Activated CD4-positive, alpha-beta memory T cell treated with anti-CD3 and anti-CD28 coated beads, Interleukin-2, amount 10 ng/mL, durations not matched to agents 7 days and 5 days (primary cell): Measurements from ENCODE around the gene CMTM7. TPM values are rescaled to one million over a fixed set of nuclear protein-coding genes. Genes with fewer than 3 reads are reported as not detected.

ENCODE experiments used
- CTCF ChIA-PET: fragments of 350-600 bp; sonication (Branson Sonifier 250); formaldehyde crosslinking; loops from one replicate; lab custom pipeline; 2021; ENCODE audit warnings: antibody characterized with exemption, inconsistent platforms; lab: Charles Lee
- POLR2A ChIA-PET: fragments of 350-600 bp; sonication (Branson Sonifier 250); formaldehyde crosslinking; loops from one replicate; lab custom pipeline; 2021; ENCODE audit warnings: antibody characterized with exemption; lab: Charles Lee
- DNase-seq: peaks from one replicate; pipeline ENCODE4 v3.0.0-alpha.2; 2020
- H3K27ac Mint-ChIP-seq: one replicate; pipeline ENCODE4 v1.8.0; 2021; ENCODE audit warnings: mild to moderate bottlenecking, mixed read lengths
- H3K27me3 Mint-ChIP-seq: one replicate; pipeline ENCODE4 v1.8.0; 2021; ENCODE audit warnings: mixed read lengths
- H3K36me3 Mint-ChIP-seq: one replicate; pipeline ENCODE4 v1.8.0; 2021; ENCODE audit warnings: low read depth, mixed read lengths
- H3K4me1 Mint-ChIP-seq: one replicate; pipeline ENCODE4 v1.8.0; 2021; ENCODE audit warnings: mixed read lengths
- H3K4me3 Mint-ChIP-seq: one replicate; pipeline ENCODE4 v1.8.0; 2021; ENCODE audit warnings: mild to moderate bottlenecking, mixed read lengths
- H3K9me3 Mint-ChIP-seq: one replicate; pipeline ENCODE4 v1.8.0; 2021; ENCODE audit warnings: mixed read lengths
- total RNA-seq, 2 experiments: library from RNA; stranded (reverse); gene quantifications; one replicate each; pipeline ENCODE4 v1.2.3, GENCODE V29; 2021

Gene CMTM7
- total RNA-seq, 2 experiments from 2014 or later: 47.0 to 47.3 TPM

DNA sequence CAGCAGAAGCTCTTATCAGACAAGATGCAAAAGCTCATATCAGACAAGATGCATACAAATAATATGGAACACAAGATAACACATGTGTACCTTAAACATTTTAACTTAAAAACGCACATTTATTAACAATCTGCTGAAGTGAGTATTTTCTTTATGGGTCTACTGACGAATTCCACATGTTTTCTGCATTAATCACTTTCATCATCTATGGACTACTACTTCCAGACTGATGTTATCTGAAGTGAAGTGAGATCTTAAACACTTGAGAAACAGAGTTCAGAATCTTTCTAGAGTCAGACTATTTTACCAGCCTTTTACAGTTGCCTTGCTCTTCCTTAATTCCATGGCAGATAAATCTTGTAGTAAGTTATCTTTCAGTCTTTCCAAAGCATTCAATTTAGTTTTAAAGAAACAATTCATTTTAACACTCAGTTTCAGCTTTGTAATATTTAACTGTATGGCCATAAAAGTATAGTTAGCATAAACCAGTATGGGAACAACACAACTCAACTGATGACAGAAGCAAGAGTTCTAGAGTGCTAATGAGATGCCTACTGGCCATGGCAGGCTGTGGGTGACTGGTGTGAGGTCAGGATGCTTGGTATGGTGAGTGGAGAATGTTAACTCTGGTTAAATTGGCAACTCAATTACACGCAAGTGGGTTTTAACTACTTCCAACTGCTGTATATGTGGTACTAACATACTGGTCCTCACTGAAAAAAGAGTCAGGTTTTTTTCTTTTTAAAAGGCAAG, 101.2 kb downstream of the CMTM7 start:
- H3K4me1 Mint-ChIP-seq: peaks cover 17% of the 10 kb centered on the region
- H3K27ac Mint-ChIP-seq: no peak overlapping the region
- ChIA-PET CTCF (interaction anchor here (1.4 to 1.7 kb wide), 2 partner anchors 17 to 23 kb away, joined by 3 to 4 read pairs; no protein-coding TSS in a partner anchor), POLR2A (interaction anchor here (1.2 kb wide), 1 partner anchor 9 kb away, joined by 4 read pairs; no protein-coding TSS in a partner anchor)
- no peaks in the 10 kb centered on the region for H3K9me3 Mint-ChIP-seq
- no peak overlapping the region for H3K4me3 Mint-ChIP-seq
- no peak for DNase-seq
- peaks cover 24% of the 10 kb centered on the region for H3K36me3 Mint-ChIP-seq
- H3K27me3 Mint-ChIP-seq: no peaks in the 10 kb centered on the region

DNA sequence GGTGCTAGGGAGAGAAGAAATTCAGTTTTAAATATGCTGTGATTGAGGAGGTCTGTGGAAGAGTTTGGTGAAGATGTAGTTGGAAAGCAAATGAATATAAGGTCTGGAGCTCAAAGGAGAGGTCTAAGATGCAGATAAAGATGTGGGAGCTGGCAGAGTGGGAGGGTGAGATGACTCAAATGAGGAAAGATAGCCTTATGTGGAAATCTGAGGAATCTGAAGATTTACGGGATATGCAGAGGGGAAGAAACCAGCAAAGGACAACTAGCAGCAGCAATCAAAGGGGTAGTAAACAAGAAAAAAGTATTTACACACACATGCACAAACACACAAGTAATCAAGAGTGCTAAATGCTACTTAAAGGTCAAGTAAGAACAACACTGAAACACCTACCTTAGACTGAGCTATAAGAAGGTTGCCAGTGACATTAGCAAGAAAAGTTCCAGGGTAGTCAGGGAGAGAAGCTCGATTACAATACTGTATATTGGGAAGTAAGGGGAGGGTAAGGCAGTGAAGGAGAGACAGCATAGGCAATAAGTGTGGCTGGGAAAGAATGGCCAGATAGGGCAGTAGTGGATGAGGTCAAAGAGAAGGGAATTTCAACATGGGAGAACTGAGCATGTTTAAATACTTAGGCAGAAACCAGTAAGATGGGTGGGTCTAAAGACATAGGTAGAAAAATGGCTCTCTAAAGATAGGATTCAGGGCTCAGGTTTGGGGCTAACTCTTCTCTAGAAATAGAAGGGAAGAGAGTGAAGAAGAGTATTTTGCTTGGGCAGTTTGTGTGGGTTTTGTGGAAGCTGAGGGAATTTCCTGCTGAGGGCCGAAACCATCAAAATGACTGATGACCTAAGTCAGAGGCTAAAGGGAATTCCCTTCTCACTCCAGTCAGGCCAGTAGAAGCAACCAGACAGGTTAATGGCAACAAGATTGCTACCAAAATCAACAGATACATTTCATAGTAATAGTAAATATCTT, 102.1 kb downstream of the CMTM7 start:
- Mint-ChIP-seq H3K4me1 (peaks cover 23% of the 10 kb centered on the region), H3K27me3 (no peaks in the 10 kb centered on the region), H3K36me3 (peaks cover 22% of the 10 kb centered on the region), H3K9me3 (no peaks in the 10 kb centered on the region), H3K27ac (no peak overlapping the region), H3K4me3 (no peak overlapping the region)
- DNase-seq: no peak
- POLR2A ChIA-PET: no interaction called here
- CTCF ChIA-PET: interaction anchor here (1.4 to 1.7 kb wide), 2 partner anchors 16 to 24 kb away, joined by 3 to 4 read pairs; no protein-coding TSS in a partner anchor

GRCh38 chr3:32495085-32495484, 103.4 kb downstream of the CMTM7 start:
- POLR2A ChIA-PET: no interaction called here
- H3K36me3 Mint-ChIP-seq: peaks cover 28% of the 10 kb centered on the region
- CTCF ChIA-PET: no interaction called here

GRCh38 chr3:32495609-32496008, 104.0 kb downstream of the CMTM7 start:
- H3K27ac Mint-ChIP-seq: no peak overlapping the region
- H3K4me3 Mint-ChIP-seq: no peak overlapping the region
- peaks cover 35% of the 10 kb centered on the region for H3K4me1 Mint-ChIP-seq
- CTCF ChIA-PET: interaction anchor here (1.0 to 1.3 kb wide), 2 partner anchors 9 to 28 kb away, joined by 3 to 6 read pairs; no protein-coding TSS in a partner anchor
- H3K36me3 Mint-ChIP-seq: peaks cover 33% of the 10 kb centered on the region
- no peaks in the 10 kb centered on the region for H3K27me3 Mint-ChIP-seq
- no peaks in the 10 kb centered on the region for H3K9me3 Mint-ChIP-seq
- POLR2A ChIA-PET: interaction anchor here (1.2 kb wide), 1 partner anchor 28 kb away, joined by 3 read pairs; no protein-coding TSS in a partner anchor
- no peak for DNase-seq

More at GRCh38 chr3:32495085-32495484, 103.4 kb downstream of the CMTM7 start:
- no peaks in the 10 kb centered on the region for H3K9me3 Mint-ChIP-seq
- DNase-seq: no peak
- peaks cover 30% of the 10 kb centered on the region for H3K4me1 Mint-ChIP-seq
- H3K4me3 Mint-ChIP-seq: no peak overlapping the region
- no peak overlapping the region for H3K27ac Mint-ChIP-seq
- no peaks in the 10 kb centered on the region for H3K27me3 Mint-ChIP-seq

- Mint-ChIP-seq H3K36me3 (peaks cover 39% of the 10 kb centered on the region), H3K27ac (no peak overlapping the region), H3K9me3 (no peaks in the 10 kb centered on the region), H3K4me3 (no peak overlapping the region), H3K27me3 (no peaks in the 10 kb centered on the region), H3K4me1 (peaks cover 47% of the 10 kb centered on the region)
- POLR2A ChIA-PET: interaction anchor here (0.8 kb wide), 1 partner anchor 966 kb away, joined by 3 read pairs; the partner anchor contains the start of gene STT3B
- CTCF ChIA-PET: interaction anchor here (0.5 to 1.4 kb wide), 6 partner anchors 10 to 258 kb away, joined by 3 to 5 read pairs (median 4); no protein-coding TSS in a partner anchor
- DNase-seq: no peak
Observed at GRCh38 chr3:32498252-32498651, 106.6 kb downstream of the CMTM7 start.

DNA sequence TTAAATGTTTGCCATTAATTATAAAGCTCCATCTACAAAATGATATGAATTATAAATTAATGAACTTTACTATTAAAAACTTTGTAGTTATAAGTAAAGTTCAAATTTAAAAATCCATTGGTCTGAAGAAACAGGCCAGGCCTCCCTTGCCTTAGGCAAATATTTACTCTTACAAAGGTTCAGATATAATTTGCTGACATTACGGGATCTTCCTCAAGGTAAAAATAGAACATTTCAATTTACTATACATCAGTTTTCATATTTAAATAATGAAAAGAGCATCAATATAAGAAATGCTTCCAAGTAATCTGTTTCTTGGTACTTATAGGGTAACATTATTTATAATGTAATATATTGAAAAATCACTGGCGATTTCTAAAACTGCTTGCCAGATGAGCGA, 107.3 kb downstream of the CMTM7 start:
- Mint-ChIP-seq H3K36me3 (peaks cover 39% of the 10 kb centered on the region), H3K4me3 (no peak overlapping the region), H3K27me3 (no peaks in the 10 kb centered on the region), H3K4me1 (peaks cover 52% of the 10 kb centered on the region), H3K9me3 (no peaks in the 10 kb centered on the region), H3K27ac (no peak overlapping the region)
- no peak for DNase-seq
- ChIA-PET POLR2A (no interaction called here), CTCF (interaction anchor here (0.7 to 1.4 kb wide), 3 partner anchors 28 to 1300 kb away, joined by 3 to 4 read pairs (median 3); no protein-coding TSS in a partner anchor)

DNA sequence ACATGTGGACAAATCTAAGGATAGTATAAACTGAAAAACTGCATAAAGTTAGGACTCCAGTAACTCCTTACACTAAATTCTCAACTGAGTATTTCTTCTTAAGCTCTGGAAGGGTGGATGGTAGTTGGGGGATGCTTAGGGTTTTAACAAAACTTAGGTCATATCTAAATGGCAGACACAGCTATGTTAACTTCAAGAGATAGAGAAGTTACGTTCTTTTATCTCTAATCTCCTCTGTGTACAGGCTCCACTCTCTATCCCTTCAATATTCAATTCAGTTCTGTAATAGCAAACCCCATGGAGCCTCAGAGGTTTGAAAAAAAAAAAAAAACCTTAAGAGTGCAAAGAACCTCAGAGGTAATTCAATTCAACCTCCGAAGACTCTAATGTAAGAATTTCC, 107.9 kb downstream of the CMTM7 start:
- peak overlapping the region; percentile 13 for H3K27ac Mint-ChIP-seq
- POLR2A ChIA-PET: no interaction called here
- CTCF ChIA-PET: interaction anchor here (0.6 to 0.7 kb wide), 3 partner anchors 28 to 1299 kb away, joined by 3 read pairs; no protein-coding TSS in a partner anchor
- no peaks in the 10 kb centered on the region for H3K9me3 Mint-ChIP-seq
- no peak for DNase-seq
- H3K4me1 Mint-ChIP-seq: peaks cover 54% of the 10 kb centered on the region
- H3K4me3 Mint-ChIP-seq: peak overlapping the region; percentile 16
- no peaks in the 10 kb centered on the region for H3K27me3 Mint-ChIP-seq
- peaks cover 39% of the 10 kb centered on the region for H3K36me3 Mint-ChIP-seq

DNA sequence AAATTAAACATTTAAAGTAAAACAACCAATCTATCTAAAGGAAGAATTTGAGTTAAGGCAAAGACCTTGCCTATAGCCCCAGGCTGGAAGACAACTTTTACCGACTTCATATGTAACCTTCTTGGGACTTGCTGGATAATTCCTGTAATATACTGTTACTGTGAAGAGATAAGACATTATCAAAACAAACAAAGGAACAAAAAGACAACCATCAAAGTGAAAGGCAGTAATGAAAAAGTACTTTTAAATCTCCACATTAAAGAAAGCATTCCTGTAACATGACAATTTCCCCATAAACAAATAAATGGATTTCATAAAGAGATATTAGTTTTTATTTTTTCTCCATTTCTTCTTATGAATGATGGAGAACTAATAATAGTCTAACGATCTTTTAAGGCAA, 108.6 kb downstream of the CMTM7 start:
- H3K4me1 Mint-ChIP-seq: peaks cover 52% of the 10 kb centered on the region
- H3K9me3 Mint-ChIP-seq: no peaks in the 10 kb centered on the region
- peak overlapping the region; percentile 96 for H3K4me3 Mint-ChIP-seq
- peaks cover 39% of the 10 kb centered on the region for H3K36me3 Mint-ChIP-seq
- ChIA-PET POLR2A (interaction anchor here (1.2 to 1.8 kb wide), 3 partner anchors 19 to 385 kb away, joined by 3 to 4 read pairs (median 4); partner anchors contain the start of gene CNOT10), CTCF (interaction anchor here (0.6 kb wide), 1 partner anchor 322 kb away, joined by 3 read pairs; no protein-coding TSS in a partner anchor)
- no peak for DNase-seq
- H3K27me3 Mint-ChIP-seq: no peaks in the 10 kb centered on the region
- peak overlapping the region; percentile 93 for H3K27ac Mint-ChIP-seq

GRCh38 chr3:32500880-32501782, 109.5 kb downstream of the CMTM7 start:
- Mint-ChIP-seq H3K9me3 (no peaks in the 10 kb centered on the region), H3K36me3 (peaks cover 32% of the 10 kb centered on the region), H3K27ac (peak overlapping the region; percentile 93), H3K4me1 (peaks cover 49% of the 10 kb centered on the region), H3K4me3 (peak overlapping the region; percentile 96), H3K27me3 (no peaks in the 10 kb centered on the region)
- CTCF ChIA-PET: interaction anchor here (0.6 to 1.7 kb wide), 7 partner anchors 9 to 586 kb away, joined by 3 to 8 read pairs (median 4); partner anchors contain the start of gene CNOT10
- no peak for DNase-seq
- POLR2A ChIA-PET: interaction anchor here (0.6 to 2.8 kb wide), 18 partner anchors 9 to 386 kb away, joined by 3 to 13 read pairs (median 4); partner anchors contain the start of genes CMTM7 and CNOT10

DNA sequence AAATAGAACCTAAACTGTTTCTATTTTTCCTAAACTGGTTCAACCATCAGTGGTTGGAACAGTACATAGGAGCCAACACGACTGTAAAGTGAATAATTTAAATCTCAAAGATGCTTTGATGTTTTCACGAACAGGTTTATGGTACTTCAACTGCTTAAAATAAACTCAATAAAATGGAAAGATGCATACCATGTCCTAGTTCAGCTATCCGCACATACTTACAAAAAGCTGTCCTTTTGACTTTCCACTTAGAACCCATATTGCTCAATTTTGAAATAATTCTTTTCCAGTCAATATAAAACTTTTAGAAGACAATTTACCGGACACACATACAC, 110.1 kb downstream of the CMTM7 start:
- ChIA-PET CTCF (interaction anchor here (0.8 to 1.7 kb wide), 6 partner anchors 8 to 184 kb away, joined by 3 to 8 read pairs (median 4); partner anchors contain the start of gene CNOT10), POLR2A (interaction anchor here (0.9 to 2.8 kb wide), 17 partner anchors 9 to 969 kb away, joined by 3 to 13 read pairs (median 4); partner anchors contain the start of genes CMTM7, CNOT10 and STT3B)
- no peaks in the 10 kb centered on the region for H3K27me3 Mint-ChIP-seq
- no peaks in the 10 kb centered on the region for H3K9me3 Mint-ChIP-seq
- peaks cover 43% of the 10 kb centered on the region for H3K4me1 Mint-ChIP-seq
- peak overlapping the region; percentile 93 for H3K27ac Mint-ChIP-seq
- peak overlapping the region; percentile 96 for H3K4me3 Mint-ChIP-seq
- no peak for DNase-seq
- peaks cover 26% of the 10 kb centered on the region for H3K36me3 Mint-ChIP-seq
